ENCODE results near the gene RGS6.

DNA sequence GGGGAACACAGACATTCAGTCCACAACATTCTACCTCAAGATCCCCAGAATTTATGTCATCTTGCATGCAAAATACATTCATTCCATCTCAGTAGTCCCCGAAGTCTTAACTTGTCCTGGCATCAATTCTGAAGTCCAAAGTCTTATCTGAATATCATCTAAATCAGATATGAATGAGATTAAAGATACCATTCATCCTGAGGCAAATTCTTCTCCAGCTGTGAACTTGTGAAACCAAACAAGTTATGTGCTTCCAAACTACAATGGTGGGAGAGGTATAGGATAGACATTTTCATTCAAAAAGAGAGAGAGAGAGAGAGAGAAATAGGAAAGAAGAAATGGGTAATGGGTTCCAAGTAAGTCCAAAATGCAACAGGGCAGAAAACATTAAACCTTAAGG is 571.0 kb downstream of the RGS6 start:
- TF ChIP-seq NFRKB (IDR thresholded peaks at IDR 0.05) (no peak), FOXM1 (IDR thresholded peaks at IDR 0.05; ENCODE audit: borderline replicate concordance) (no peak), TARDBP (IDR thresholded peaks at IDR 0.05) (no peak), SUZ12 (IDR thresholded peaks at IDR 0.05) (no peak), BHLHE40 (IDR thresholded peaks at IDR 0.05; ENCODE audit: borderline replicate concordance) (no peak), HDGF (IDR thresholded peaks at IDR 0.05; ENCODE audit: borderline replicate concordance) (no peak), ZNF384 (IDR thresholded peaks at IDR 0.05) (no peak), SP1 (IDR thresholded peaks at IDR 0.05) (no peak), ELF4 (IDR thresholded peaks at IDR 0.05) (no peak), FOXK2 (IDR thresholded peaks at IDR 0.05) (no peak), ARNT (IDR thresholded peaks at IDR 0.05) (no peak), L3MBTL2 (conservative IDR thresholded peaks at IDR 0.05) (no peak)
- TF ChIP-seq, protein P1, sequence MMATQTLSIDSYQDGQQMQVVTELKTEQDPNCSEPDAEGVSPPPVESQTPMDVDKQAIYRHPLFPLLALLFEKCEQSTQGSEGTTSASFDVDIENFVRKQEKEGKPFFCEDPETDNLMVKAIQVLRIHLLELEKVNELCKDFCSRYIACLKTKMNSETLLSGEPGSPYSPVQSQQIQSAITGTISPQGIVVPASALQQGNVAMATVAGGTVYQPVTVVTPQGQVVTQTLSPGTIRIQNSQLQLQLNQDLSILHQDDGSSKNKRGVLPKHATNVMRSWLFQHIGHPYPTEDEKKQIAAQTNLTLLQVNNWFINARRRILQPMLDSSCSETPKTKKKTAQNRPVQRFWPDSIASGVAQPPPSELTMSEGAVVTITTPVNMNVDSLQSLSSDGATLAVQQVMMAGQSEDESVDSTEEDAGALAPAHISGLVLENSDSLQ (IDR thresholded peaks at IDR 0.05) = no peak
